ENCODE data around the gene SHC3. TPM values are rescaled to one million over a fixed set of nuclear protein-coding genes. Genes with fewer than 3 reads are reported as not detected.
A peak's percentile ranks its signal among the peaks of the same experiment; 100 is the strongest.

SHC3 gene
- polyA plus RNA-seq, 3 donors, result not detected

GRCh38 chr9:89078421-89078820 is 100.2 kb downstream of the SHC3 start:
- Histone ChIP-seq H3K36me3 (replicated peaks in 1 of 2; ENCODE audit: control insufficient read depth in 1 of 2, insufficient read depth in 2 of 2, low read length in 2 of 2) (no peaks in the 10 kb centered on the region), H2AFZ (ENCODE audit: insufficient read depth, low read depth, low read length, poor library complexity, severe bottlenecking) (no peak overlapping the region), H3K4me1 (ENCODE audit: control insufficient read depth in 1 of 2, insufficient read depth in 2 of 2, low read length in 2 of 2) (no peaks in the 10 kb centered on the region), H3K27ac (ENCODE audit: low read depth in 1 of 2, low read length in 2 of 2) (no peak overlapping the region), H4K20me1 (ENCODE audit: insufficient read depth, low read length) (no peaks in the 10 kb centered on the region), H3K79me2 (ENCODE audit: insufficient read depth, low read length) (no peaks in the 10 kb centered on the region), H3K9ac (ENCODE audit: insufficient read depth, low read length, poor library complexity, severe bottlenecking) (no peak overlapping the region), H3K27me3 (ENCODE audit: control insufficient read depth in 2 of 2, insufficient read depth in 2 of 2, low read length in 2 of 2) (peaks cover 0 to 7% of the 10 kb centered on the region in 2 donors), H3K4me2 (replicated peaks; ENCODE audit: extremely low read depth, low read length, poor library complexity, severe bottlenecking) (no peak overlapping the region), H3K9me3 (replicated peaks in 1 of 2; ENCODE audit: control insufficient read depth in 1 of 2, insufficient read depth in 1 of 2, low read length in 2 of 2) (peaks cover 0 to 11% of the 10 kb centered on the region in 2 donors), H3K4me3 (replicated peaks in 1 of 3; ENCODE audit: low read depth in 2 of 3, low read length in 3 of 3) (no peak overlapping the region)
- TF ChIP-seq CTCF (IDR thresholded peaks at IDR 0.05), result no peak
- Mint-ChIP-seq H3K9me3 (peaks cover 0 to 8% (median 2%) of the 10 kb centered on the region in 7 donors), H3K27me3 (ENCODE audit: low read depth in 3 of 3) (peaks cover 14 to 29% (median 25%) of the 10 kb centered on the region in 3 donors), H3K27ac (no peak overlapping the region), H3K4me1 (peaks cover 6% of the 10 kb centered on the region), H3K36me3 (no peaks in the 10 kb centered on the region), H3K4me3 (no peak overlapping the region)
- no peak for DNase-seq
- intact Hi-C loops (cut with micrococcal nuclease), result no loop called here
- 78% methylated on average over 6 of the region's 6 CpGs for WGBS (ENCODE audit: insufficient coverage)

- no peak overlapping the region for H2AFZ ChIP-seq (ENCODE audit: insufficient read depth, low read depth, low read length, poor library complexity, severe bottlenecking)
- Mint-ChIP-seq H3K4me3 (no peak overlapping the region), H3K27me3 (ENCODE audit: low read depth in 3 of 3) (peaks cover 11 to 31% (median 24%) of the 10 kb centered on the region in 3 donors), H3K9me3 (peaks cover 0 to 7% (median 0%) of the 10 kb centered on the region in 7 donors), H3K27ac (no peak overlapping the region), H3K4me1 (peaks cover 6% of the 10 kb centered on the region), H3K36me3 (no peaks in the 10 kb centered on the region)
- no peaks in the 10 kb centered on the region for H4K20me1 ChIP-seq (ENCODE audit: insufficient read depth, low read length)
- H3K9me3 ChIP-seq (replicated peaks in 1 of 2; ENCODE audit: control insufficient read depth in 1 of 2, insufficient read depth in 1 of 2, low read length in 2 of 2), result peaks cover 0 to 4% of the 10 kb centered on the region in 2 donors
- H3K4me2 ChIP-seq (replicated peaks; ENCODE audit: extremely low read depth, low read length, poor library complexity, severe bottlenecking), result no peak overlapping the region
- H3K36me3 ChIP-seq (replicated peaks in 1 of 2; ENCODE audit: control insufficient read depth in 1 of 2, insufficient read depth in 2 of 2, low read length in 2 of 2), result no peaks in the 10 kb centered on the region
- no peaks in the 10 kb centered on the region for H3K4me1 ChIP-seq (ENCODE audit: control insufficient read depth in 1 of 2, insufficient read depth in 2 of 2, low read length in 2 of 2)
- 41% methylated on average over 7 of the region's 7 CpGs for WGBS (ENCODE audit: insufficient coverage)
- DNase-seq, result peak in 2 of 3 donors; percentile 30 to 35
- no peak overlapping the region for H3K9ac ChIP-seq (ENCODE audit: insufficient read depth, low read length, poor library complexity, severe bottlenecking)
- no peaks in the 10 kb centered on the region for H3K79me2 ChIP-seq (ENCODE audit: insufficient read depth, low read length)
- no peak for TF ChIP-seq CTCF (IDR thresholded peaks at IDR 0.05)
- H3K27me3 ChIP-seq (ENCODE audit: control insufficient read depth in 2 of 2, insufficient read depth in 2 of 2, low read length in 2 of 2), result peaks cover 0 to 7% of the 10 kb centered on the region in 2 donors
- H3K27ac ChIP-seq (ENCODE audit: low read depth in 1 of 2, low read length in 2 of 2), result no peak overlapping the region
- intact Hi-C loops (cut with micrococcal nuclease), result no loop called here
- no peak overlapping the region for H3K4me3 ChIP-seq (replicated peaks in 1 of 3; ENCODE audit: low read depth in 2 of 3, low read length in 3 of 3)
Observed at GRCh38 chr9:89077519-89077918, 101.1 kb downstream of the SHC3 start.
